EL (cell line): ENCODE data around the gene COTL1.
"Not testable (repeated sequence)": the region's sequence is repeated elsewhere in the genome, so short reads cannot be mapped to it uniquely, and the experiment has no call there.

ENCODE experiments used
- DNase-seq: peaks from one replicate; pipeline ENCODE4 v3.0.0-alpha.2; 2016

The COTL1 gene

GRCh38 chr16:84566545-84567257, 51.2 kb downstream of the COTL1 start:
- DNase-seq, result no peak

- DNase-seq, result no peak
Observed at GRCh38 chr16:84565669-84566495, 52.0 kb downstream of the COTL1 start.

GRCh38 chr16:84563786-84564420, 54.0 kb downstream of the COTL1 start:
- no peak for DNase-seq

- DNase-seq, result no peak
Observed at GRCh38 chr16:84563064-84563715, 54.7 kb downstream of the COTL1 start.

- DNase-seq, result no peak
Observed at GRCh38 chr16:84562174-84562815, 55.6 kb downstream of the COTL1 start.

DNA sequence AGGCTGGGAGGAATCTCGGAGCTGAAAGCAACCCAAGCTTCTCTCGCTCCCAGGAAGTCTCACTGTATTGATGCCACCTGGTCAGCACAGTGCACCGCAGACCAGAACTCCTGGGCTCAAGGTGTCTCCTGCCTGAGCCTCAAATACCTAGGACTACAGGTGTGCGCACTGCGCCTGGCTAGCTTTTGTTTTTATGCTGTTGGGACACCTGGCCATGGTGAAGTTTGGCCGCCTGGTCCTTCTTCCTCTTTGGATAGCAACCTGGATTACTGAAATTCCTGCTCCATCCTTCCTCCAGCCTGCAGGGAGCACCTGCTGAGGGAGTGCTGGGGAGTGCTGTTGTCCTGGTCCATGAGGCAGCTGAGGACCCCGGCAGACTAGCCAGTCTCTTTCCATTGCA, 56.6 kb downstream of the COTL1 start:
- no peak for DNase-seq

DNA sequence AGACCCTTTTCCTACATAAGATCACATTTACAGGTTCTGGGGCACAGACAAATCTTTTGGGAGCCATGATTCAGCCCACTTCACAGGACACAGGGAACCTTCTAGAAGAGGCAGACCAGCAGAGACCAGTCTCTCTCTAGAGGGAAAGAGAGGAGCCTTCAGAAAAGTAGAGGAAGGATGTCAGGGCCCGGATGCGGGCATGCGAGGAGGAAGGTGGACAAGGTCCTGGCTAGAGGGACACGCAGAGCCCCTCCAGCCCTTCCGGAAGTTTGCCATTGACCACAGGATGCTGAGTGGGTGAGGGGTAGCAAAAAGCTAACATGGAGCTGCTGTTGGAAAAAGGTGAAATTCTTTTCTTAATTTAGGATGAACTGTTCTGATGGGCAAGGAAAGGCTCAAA, 57.6 kb downstream of the COTL1 start:
- no peak for DNase-seq

DNA sequence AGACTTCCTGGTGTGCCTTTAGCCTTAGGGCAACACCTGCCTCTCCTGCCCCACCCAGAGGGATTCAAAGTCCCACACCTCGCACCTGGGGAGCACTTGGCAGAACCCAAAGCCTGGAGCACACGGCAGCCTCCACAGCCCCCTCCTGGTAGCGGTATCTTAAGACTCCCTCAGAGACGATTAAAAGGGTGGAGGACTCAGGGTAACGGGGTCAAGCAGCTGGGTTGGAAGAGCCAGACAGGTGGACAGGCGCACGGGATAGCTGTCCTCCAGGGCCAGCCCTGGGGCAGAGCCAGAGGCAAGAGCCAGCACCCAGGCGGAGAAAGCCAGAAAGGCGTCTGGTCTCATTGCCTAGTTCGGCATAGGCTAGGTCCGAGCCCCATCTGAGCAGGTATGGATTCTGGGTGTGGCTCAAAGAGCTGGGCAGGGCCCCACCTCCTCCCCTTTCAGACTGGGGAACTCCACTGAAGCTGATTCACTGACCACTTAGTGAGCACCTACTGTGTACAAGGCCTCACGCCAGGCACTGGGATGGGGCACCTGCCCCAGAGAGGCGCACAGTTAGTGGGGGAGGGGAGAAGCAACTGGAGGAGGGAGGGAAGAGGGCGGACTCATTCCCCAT, 58.5 kb downstream of the COTL1 start:
- DNase-seq, result no peak

GRCh38 chr16:84558850-84559249, 59.0 kb downstream of the COTL1 start:
- DNase-seq, result not testable (repeated sequence)

DNA sequence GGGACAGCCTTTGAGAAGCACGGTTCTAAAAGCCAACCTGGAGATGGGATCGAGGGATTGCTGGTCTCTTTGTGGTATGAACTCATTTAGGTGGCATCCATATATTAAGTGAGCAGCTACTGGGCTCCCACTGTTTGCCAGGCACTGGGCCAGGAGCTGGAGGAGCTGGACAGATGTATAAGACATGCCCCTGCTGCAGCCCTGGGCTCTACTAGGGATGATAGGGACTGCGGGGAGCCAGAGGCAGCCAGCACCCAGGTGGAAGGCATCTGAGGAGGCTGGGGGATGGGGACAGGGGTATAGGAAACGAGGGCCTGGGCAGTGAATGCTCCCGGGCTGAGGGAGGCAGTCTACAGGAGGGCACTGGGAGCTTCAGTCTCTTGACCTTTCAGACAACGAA, 60.4 kb downstream of the COTL1 start:
- peak; percentile 18 for DNase-seq

DNA sequence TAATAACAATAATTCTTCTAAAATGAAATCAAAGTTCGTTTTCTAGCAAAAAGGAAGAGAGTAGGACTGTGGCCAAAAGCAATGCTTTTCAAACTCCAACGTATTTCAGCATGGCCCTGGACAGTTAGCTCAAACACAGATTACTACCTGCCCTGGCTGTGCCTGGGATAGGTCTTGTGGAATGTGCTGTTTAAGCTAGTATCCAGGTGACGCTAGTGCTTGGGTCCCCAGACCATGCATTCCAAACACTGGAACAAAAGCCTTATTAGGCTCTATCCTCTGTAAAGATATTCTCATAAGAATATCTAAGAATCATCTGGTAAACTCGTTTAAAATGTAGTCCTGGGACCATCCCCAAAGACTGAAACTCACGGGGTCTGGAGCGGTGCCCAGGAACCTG, 60.8 kb downstream of the COTL1 start:
- no peak for DNase-seq

GRCh38 chr16:84555418-84556196, 62.3 kb downstream of the COTL1 start:
- no peak for DNase-seq

DNA sequence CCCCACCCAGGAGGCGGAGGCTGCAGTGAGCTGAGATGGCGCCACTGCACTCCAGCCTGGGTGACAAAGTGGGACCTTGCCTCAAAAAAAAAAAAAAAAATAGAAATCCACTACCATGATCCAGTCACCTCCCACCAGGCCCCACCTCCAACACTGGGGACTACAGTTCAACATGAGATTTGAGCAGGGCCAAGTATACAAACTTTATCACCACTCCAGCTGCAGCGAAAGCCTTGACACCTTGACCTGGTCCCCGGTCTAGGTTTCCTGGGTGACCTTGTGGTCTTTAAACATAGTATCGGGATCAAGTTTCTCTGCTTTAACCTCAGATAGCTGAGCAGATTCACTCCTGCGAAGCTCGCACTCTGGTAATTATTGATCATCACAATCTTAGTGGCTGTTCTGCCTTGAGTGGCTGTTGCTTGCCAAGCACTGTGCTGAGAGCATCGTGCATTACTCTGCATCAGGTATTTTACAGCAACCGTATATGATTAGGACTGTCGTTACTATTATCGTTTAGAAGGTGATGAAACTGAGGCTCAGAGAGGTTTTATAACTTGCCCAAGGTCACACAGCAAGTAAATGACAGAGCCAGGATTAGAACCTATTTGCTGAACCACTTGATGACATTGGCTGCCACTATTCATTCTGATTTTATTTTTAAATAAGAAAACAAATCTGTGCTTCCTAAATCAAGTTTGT, 63.1 kb downstream of the COTL1 start:
- DNase-seq, result no peak

DNA sequence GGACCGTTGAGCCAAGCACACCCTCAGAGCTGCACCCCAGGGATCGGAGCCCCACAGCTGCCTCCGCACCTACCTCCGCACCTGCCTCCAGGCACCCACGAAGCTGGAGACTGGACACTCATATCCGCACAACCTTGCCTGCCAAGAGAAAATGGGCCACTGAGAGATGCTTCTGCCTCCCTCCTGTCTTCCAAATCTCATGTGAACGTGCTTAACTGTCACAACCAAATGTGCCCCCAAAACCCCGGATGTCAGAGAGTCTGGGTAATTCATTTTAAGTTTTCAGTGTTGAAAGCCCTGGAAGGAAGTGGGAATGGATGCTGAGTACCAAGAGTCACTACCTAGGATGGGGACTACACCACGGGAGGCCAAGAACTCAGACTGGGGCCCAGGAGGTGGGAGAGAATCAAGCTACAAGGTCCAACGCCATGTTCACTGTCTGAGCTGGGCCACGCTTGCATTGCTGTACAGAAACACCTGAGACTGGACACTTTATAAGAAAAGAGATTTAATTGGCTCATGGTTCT, 63.9 kb downstream of the COTL1 start:
- no peak for DNase-seq

DNA sequence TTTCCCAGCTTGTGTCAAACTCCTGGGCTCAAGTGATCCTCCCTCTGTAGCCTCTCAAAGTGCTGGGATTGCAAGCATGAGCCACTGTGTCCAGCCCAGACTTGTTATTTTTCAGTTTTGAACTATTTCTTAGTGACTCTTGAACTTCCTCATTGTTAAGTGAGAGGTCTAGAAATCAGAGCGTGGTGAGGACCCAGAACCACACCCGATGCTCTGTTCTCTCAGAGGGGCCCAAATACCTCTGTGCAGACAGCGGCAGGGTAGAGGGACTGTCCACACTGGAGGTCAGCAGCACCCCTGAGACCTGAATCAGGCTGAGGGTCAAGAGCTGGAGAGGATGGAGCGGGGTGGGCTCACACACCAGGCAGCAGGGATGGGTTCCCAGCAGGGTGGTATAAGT, 65.7 kb downstream of the COTL1 start:
- no peak for DNase-seq

DNA sequence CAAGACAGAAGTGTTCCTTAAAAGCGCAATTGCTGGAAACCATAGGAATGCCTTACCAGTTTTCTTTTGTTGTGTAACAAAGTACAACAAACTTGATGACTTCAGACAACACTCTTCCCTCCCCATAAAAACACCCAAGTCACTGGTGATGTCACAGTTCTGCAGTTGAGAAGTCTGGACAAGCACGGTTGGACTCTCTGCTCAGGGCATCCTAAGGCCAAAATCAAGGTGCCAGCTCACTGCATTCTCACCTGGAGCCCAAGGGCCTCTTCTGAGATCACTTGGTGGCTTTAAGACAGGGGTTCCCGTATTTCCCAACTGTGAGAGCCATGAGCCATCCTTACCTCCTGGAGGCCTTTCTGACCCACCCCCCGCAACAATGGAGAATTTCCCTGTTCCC, 67.8 kb downstream of the COTL1 start:
- no peak for DNase-seq

DNA sequence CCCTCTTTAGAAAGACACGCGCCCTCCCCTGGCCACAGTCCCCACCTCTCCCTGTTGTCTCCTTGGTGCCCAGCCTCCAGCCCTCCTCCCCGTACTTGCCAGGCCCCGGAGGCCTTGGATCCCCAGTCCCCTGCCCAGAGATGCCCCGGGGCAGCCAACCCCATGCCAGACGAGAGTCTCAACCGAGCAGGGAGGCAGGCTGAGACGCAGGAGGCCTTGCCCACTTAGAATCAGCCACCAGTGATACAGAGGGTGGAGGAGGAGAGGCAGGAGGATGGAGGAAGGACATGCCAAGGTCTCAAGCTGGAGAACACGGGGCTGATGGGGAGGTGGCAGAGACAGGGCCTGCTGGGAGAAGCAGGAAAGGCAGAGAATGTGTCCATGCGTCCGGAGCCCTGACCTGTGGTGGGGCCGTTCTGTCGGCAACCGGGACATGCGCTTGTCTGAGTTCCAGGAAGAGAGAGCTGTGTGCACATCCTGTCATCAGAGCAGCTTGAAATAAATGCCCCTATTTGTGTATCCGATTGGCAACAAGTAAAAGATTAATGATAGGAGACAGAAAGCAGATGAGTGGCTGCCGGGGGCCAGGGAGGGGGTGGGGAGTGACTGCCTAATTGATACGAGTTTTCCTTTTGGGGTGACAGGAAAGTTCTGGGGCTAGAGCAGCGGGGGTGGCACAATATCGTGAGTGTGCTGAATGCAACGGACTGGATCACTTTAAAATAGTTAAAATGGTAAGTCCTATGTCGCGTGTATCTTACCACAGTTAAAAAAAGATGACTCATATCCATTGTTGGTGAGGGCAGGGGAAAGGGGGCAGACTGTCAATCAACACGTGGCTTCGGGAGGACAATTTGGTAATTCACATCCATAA, 68.7 kb downstream of the COTL1 start:
- no peak for DNase-seq

GRCh38 chr16:84548508-84548907, 69.4 kb downstream of the COTL1 start:
- DNase-seq, result no peak

GRCh38 chr16:84547546-84548061, 70.3 kb downstream of the COTL1 start:
- no peak for DNase-seq
